GM19023 (cell line): ENCODE results near the gene TBX1.
"Not testable (repeated sequence)": the region's sequence is repeated elsewhere in the genome, so short reads cannot be mapped to it uniquely, and the experiment has no call there.

Experiments
- ATAC-seq: cut with Tn5 transposase; IDR thresholded peaks from one replicate; pipeline ENCODE4 v1.9.1; 2021; ENCODE audit warnings: mild to moderate bottlenecking, moderate library complexity; ENCODE audit not compliant: unreplicated experiment

TBX1 gene

DNA sequence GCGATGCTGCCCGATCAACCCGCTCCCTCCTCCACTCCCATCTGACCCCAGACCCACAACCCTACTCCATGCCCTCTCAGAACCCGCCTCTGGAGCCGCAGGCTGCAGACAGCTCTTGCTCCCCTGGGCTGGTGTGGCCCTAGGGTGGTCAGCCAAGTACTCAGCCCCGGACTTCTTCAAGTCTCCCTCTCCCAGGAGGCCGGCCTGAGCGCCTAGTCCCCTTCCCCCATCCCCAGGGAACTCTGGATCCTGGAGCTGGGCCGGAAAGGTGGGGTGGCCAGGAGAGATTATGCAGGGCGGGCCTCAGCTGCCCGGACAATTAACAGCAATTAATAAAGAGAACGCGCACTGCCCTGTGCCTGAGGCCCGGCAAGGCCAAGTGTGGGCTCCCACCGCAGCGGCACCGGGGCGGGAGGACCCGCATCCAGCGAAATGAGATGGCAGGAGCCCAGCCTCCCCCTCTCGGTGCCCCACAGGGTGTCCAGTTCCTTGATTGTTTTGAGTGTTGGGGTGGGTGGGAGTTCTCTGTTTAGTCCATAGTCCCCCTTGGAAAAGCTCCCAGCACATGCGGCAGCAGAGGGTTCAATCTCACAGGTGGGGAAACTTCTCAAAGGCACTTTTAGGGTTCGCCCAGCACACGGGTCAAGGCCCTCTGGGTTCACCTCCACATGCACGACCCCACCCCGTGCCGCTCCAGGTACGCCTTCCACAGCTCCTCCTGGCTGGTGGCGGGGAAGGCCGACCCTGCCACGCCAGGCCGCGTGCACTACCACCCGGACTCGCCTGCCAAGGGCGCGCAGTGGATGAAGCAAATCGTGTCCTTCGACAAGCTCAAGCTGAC, 3.1 kb downstream of the TBX1 start:
- no peak for ATAC-seq

GRCh38 chr22:19764299-19764593, 3.7 kb downstream of the TBX1 start:
- no peak for ATAC-seq

DNA sequence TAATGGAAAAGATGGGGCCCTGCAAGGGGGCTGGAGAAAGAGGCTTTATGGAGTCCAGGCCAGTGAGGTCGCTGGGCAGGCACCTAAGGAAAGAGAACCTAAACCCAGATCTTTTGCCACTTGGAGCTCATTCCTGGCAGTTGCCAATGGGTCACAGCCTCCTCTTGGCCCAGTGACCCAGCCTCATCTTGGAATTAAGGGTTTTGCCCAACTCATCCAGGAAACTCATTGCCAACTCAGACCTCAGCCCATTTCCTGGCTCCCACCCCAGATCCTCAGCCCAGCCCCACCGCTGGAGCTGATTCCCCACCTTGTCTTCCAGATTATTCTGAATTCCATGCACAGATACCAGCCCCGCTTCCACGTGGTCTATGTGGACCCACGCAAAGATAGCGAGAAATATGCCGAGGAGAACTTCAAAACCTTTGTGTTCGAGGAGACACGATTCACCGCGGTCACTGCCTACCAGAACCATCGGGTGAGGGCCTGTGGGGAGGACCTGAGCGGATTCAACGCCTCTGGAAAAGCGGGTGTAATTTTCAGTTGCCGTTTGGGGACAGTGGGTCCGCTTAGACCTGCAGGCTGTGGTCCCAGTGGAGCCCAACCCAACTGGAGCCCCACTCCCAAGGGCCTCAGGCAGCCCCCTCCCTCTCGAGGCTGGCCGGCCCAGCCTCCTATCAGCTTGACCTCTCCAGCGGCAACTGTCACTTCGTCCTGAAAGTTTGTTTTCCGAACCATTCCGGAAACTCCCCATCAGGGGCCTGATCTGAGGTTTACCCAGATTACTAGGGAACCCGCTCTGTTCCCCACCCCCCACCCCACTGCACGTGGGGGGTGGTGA, 4.3 kb downstream of the TBX1 start:
- ATAC-seq: no peak

GRCh38 chr22:19765477-19766239, 5.1 kb downstream of the TBX1 start:
- ATAC-seq: no peak

DNA sequence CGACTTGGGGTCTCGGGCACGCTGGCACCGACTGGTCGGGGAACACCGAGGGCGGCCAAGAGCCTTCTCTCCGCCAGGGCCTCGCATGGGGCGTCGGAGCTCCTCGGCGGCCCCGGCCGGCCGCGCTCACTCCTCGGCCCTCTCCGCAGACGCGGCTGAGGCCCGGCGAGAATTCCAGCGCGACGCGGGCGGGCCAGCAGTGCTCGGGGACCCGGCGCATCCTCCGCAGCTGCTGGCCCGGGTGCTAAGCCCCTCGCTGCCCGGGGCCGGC, 5.6 kb downstream of the TBX1 start:
- ATAC-seq: no peak

DNA sequence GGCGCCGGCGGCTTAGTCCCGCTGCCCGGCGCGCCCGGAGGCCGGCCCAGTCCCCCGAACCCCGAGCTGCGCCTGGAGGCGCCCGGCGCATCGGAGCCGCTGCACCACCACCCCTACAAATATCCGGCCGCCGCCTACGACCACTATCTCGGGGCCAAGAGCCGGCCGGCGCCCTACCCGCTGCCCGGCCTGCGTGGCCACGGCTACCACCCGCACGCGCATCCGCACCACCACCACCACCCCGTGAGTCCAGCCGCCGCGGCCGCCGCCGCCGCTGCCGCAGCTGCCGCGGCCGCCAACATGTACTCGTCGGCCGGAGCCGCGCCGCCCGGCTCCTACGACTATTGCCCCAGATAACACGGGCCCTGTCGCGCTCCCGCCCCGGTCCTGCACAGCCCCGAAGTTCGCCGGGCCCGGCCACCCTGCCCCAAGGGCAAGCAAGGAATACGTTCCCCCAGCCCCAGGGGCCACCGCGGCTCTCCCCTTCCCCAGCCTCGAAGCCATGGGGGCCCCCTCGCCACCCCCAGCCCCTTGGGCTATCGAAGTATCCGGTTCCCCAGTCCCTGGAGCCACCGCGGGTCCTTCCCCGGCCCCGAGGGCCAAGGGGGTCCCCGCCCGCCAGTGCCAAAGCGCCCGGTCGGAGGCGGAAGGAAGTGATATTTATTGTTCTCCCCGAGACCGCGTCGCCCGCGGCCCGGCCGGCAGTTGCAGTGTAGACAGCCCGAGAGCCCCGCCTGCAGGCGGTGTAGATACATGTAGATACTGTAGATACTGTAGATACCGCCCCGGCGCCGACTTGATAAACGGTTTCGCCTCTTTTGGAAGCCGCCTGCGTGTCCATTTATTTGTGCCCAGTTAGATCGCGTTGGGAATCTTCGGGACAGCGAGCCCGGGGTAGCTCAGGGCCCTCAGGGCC, 6.2 kb downstream of the TBX1 start:
- no peak for ATAC-seq

GRCh38 chr22:19767427-19768341, 7.1 kb downstream of the TBX1 start:
- ATAC-seq: no peak

- ATAC-seq: no peak
Observed at GRCh38 chr22:19769393-19769715, 8.8 kb downstream of the TBX1 start.

GRCh38 chr22:19770349-19771220, 10.0 kb downstream of the TBX1 start:
- ATAC-seq: no peak

GRCh38 chr22:19772422-19772672, 11.8 kb downstream of the TBX1 start:
- no peak for ATAC-seq

DNA sequence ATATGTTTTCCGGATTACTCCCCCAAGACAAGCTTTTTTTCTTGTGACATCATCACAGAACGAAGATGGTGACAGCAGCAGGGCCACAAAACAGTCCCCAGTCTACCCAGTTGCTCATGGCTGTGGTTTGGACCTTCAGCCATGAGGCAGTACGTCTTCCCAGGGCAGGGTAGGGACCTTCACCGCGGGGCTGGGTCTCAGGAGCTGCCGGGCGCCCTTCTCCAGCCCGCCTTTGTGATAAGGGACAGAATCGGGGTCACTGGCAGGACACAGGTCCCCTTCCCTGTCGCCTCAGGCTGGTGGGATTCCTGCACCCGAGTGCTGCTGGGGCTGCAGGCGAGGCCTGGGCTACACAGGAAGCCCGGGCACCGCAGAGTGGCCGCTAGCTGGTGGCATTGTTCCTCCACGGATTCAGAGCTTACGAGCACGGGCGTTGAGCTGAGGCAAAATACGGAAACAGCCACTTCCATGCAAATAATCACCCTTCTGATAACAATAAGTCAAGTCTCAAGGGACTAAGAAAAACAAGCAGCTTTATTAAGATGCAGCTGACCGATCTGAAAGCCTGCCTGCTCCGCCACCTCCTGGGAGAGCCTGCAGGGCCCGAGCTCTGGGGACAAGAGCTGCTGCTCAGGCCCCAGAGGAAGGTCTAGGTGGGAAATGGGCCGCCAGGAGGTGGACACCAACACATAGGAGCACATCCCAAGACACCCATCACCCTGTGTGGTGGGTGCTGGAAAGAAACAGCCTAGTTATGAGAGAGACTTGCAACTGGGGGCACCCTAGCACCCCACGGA, 12.3 kb downstream of the TBX1 start:
- ATAC-seq: no peak

GRCh38 chr22:19773470-19774040, 13.0 kb downstream of the TBX1 start:
- ATAC-seq: no peak

DNA sequence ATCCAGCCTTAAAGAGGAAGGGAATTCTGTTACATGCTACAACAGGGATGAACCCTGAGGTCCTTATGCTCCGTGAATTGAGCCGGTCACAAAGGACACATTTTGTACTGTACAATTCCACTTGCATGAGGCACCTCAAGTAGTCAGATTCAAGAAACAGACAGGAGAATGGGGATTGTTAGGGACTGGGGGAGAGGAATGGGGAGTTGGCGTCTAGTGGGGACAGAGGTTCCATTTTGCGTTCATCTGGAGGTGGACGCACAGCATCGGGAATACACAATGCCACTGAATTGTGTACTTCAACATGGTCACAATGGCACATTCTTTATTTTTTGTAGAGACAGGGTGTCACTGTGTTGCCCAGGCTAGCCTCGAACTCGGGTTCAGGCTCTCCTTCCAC, 14.1 kb downstream of the TBX1 start:
- no peak for ATAC-seq

DNA sequence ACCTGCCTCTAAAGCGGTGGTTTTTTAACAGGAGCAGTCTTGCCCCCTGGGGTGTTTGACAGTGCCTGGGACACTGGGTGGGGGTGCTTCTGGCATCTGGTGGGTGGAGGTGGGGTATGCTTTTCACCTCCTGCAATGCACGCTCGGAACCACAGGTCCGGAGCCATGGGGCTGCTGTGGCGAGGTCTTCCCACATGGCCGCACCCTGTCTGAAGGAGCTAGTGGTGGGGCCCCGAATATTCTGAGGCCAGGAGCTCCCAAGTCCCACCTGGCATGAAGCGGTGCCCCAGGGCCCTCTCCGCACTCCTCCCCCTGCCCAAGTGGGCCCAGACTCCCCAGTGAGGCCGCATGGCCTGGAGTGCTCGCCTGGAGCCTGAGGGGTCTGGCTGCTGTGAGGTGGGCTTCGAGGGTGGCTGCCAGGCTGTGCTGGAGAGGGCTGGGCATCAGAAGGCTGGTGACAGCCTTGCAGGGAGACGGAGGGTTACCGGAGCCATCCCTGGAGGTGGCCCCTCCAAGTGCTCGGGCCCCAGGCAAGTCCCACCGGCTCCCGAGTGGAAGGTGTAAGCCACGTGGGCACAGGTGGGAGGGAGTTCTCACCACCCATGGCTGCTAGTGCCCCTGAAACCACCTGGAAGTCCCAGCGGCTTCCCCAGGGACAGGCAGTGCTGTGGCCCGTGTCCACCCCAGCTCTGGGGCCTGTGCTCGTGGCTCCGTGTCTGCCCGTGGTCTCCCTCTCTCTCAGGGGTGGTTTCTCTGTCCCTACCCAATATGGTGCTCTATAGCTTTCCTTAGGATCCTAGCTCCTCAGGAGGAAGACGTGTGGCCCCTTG, 15.1 kb downstream of the TBX1 start:
- ATAC-seq: no peak

DNA sequence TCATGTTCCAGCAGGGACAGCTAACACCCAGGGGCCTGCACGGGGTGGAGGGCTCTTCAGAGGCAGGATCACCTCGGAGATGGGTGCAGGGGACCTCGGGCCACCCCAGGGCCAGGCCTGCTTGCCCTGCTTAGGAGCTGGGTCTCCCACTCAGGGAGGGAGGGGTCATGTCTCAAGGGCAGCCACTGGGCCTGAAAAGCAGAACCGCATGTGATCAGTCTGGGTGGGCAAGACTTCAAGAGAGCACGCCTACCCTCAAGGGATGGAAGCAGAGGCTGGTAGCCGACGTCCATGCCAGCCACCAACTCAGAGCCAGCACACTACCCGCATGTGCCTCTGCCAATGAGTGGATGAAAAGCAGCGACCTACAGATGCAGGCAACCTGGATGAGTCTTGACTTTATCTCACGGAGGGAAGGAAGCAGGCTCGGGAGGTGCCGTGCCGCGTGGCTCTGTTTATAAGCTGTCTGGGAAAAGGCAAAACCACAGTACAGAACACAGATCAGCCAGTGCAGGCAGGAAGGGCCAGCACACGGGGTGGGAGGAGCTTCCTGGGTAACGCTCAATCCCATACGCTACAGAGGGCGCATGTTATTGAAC, 16.0 kb downstream of the TBX1 start:
- ATAC-seq: no peak

DNA sequence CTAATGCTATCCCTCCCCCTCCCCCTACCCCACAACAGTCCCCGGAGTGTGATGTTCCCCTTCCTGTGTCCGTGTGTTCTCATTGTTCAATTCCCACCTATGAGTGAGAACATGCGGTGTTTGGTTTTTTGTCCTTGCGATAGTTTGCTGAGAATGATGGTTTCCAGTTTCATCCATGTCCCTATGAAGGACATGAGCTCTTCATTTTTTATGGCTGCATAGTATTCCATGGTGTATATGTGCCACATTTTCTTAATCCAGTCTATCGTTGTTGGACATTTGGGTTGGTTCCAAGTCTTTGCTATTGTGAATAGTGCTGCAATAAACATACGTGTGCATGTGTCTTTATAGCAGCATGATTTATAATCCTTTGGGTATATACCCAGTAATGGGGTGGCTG, 16.6 kb downstream of the TBX1 start:
- ATAC-seq: not testable (repeated sequence)

- ATAC-seq: no peak
Observed at GRCh38 chr22:19779011-19779421, 18.4 kb downstream of the TBX1 start.
